Measurements from ENCODE around the gene CDHR2.

CDHR2 gene

DNA sequence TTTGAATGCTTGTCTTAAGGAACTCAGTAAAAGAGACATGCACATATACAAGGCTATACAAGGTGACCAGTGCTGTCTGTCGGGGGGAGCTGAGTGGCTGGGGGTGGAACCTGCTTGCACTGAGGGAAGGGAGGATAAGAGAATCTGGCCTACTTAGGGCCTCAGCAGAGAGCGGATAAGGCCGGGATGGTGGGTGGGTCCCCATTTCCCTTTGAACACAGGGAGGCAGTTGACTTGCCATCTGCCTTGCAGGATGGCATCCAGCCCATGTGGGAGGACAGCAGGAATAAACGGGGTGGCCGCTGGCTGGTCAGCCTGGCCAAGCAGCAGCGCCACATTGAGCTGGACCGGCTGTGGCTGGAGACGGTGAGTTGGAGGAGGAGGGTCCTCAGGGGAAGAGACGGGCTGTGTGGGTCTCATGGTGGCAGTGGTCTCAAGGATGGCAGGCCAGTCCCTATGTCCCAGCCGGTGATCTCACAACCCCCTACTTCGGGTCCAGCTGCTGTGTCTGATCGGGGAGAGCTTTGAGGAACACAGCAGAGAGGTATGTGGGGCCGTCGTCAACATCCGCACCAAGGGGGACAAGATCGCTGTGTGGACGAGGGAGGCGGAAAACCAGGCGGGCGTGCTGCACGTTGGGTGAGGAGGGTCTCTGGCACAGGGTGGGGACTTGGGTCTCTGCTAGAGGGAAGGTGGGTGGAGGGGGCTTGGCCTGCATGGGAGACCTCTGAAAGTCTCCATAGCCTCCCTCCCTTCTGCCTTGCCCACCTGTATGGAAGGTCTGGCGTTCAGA is 95.9 kb downstream of the CDHR2 start:
- no peak for DNase-seq

Data from T1000 (cell line).